Measurements from ENCODE around the gene PHF12. TPM values are rescaled to one million over a fixed set of nuclear protein-coding genes. Genes with fewer than 3 reads are reported as not detected.

PHF12 gene
- total RNA-seq, 2 experiments from 2014 or later = 45.7 to 52.6 TPM

- Mint-ChIP-seq H3K27ac (no peak overlapping the region), H3K4me3 (no peak overlapping the region), H3K36me3 (ENCODE audit: low read depth) (no peaks in the 10 kb centered on the region), H3K4me1 (ENCODE audit: low read depth) (no peaks in the 10 kb centered on the region), H3K27me3 (peaks cover 5% of the 10 kb centered on the region), H3K9me3 (no peaks in the 10 kb centered on the region)
- CTCF ChIA-PET = interaction anchor here (1.5 kb wide), 1 partner anchor 28 kb away, joined by 7 read pairs; no protein-coding TSS in a partner anchor
- TF ChIP-seq, protein P1, sequence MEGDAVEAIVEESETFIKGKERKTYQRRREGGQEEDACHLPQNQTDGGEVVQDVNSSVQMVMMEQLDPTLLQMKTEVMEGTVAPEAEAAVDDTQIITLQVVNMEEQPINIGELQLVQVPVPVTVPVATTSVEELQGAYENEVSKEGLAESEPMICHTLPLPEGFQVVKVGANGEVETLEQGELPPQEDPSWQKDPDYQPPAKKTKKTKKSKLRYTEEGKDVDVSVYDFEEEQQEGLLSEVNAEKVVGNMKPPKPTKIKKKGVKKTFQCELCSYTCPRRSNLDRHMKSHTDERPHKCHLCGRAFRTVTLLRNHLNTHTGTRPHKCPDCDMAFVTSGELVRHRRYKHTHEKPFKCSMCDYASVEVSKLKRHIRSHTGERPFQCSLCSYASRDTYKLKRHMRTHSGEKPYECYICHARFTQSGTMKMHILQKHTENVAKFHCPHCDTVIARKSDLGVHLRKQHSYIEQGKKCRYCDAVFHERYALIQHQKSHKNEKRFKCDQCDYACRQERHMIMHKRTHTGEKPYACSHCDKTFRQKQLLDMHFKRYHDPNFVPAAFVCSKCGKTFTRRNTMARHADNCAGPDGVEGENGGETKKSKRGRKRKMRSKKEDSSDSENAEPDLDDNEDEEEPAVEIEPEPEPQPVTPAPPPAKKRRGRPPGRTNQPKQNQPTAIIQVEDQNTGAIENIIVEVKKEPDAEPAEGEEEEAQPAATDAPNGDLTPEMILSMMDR (IDR thresholded peaks at IDR 0.05) = no peak
- DNase-seq (no peak), ATAC-seq (no peak)
- POLR2A ChIA-PET = no interaction called here
- intact Hi-C loops (cut with micrococcal nuclease) = no loop called here
Observed at GRCh38 chr17:28993645-28994426, 42.5 kb upstream of the PHF12 start.

GRCh38 chr17:28992625-28993600 is 41.6 kb upstream of the PHF12 start:
- no peaks in the 10 kb centered on the region for H3K9me3 Mint-ChIP-seq
- no peaks in the 10 kb centered on the region for H3K4me1 Mint-ChIP-seq (ENCODE audit: low read depth)
- no peaks in the 10 kb centered on the region for H3K36me3 Mint-ChIP-seq (ENCODE audit: low read depth)
- H3K4me3 Mint-ChIP-seq = no peak overlapping the region
- H3K27ac Mint-ChIP-seq = no peak overlapping the region
- peaks cover 5% of the 10 kb centered on the region for H3K27me3 Mint-ChIP-seq
- TF ChIP-seq, protein P1 (IDR thresholded peaks at IDR 0.05) = no peak
- intact Hi-C loops (cut with micrococcal nuclease) = no loop called here
- DNase-seq (no peak), ATAC-seq (no peak)
- CTCF ChIA-PET = interaction anchor here (0.6 to 1.5 kb wide), 2 partner anchors 28 to 124 kb away, joined by 3 to 7 read pairs; no protein-coding TSS in a partner anchor
- POLR2A ChIA-PET = interaction anchor here (1.1 kb wide), 1 partner anchor 9 kb away, joined by 3 read pairs; no protein-coding TSS in a partner anchor

GRCh38 chr17:28992185-28992584 is 40.9 kb upstream of the PHF12 start:
- TF ChIP-seq, protein P1 (IDR thresholded peaks at IDR 0.05) = no peak
- Mint-ChIP-seq H3K9me3 (no peaks in the 10 kb centered on the region), H3K27me3 (peaks cover 5% of the 10 kb centered on the region), H3K27ac (no peak overlapping the region), H3K4me1 (ENCODE audit: low read depth) (no peaks in the 10 kb centered on the region), H3K36me3 (ENCODE audit: low read depth) (no peaks in the 10 kb centered on the region), H3K4me3 (no peak overlapping the region)
- intact Hi-C loops (cut with micrococcal nuclease) = no loop called here
- POLR2A ChIA-PET = interaction anchor here (1.1 kb wide), 1 partner anchor 9 kb away, joined by 3 read pairs; no protein-coding TSS in a partner anchor
- CTCF ChIA-PET = no interaction called here
- DNase-seq (no peak), ATAC-seq (no peak)

- intact Hi-C loops (cut with micrococcal nuclease) = no loop called here
- no peaks in the 10 kb centered on the region for H3K36me3 Mint-ChIP-seq (ENCODE audit: low read depth)
- no peak overlapping the region for H3K27ac Mint-ChIP-seq
- ChIA-PET CTCF (no interaction called here), POLR2A (no interaction called here)
- H3K4me3 Mint-ChIP-seq = no peak overlapping the region
- peaks cover 3% of the 10 kb centered on the region for H3K27me3 Mint-ChIP-seq
- TF ChIP-seq, protein P1 (IDR thresholded peaks at IDR 0.05) = no peak
- H3K9me3 Mint-ChIP-seq = no peaks in the 10 kb centered on the region
- no peaks in the 10 kb centered on the region for H3K4me1 Mint-ChIP-seq (ENCODE audit: low read depth)
- ATAC-seq = no peak
- DNase-seq = no peak
Observed at GRCh38 chr17:28991779-28992178, 40.5 kb upstream of the PHF12 start.
